SK-N-SH (cell line): ENCODE data around the gene LVRN. TPM values are rescaled to one million over a fixed set of nuclear protein-coding genes. Genes with fewer than 3 reads are reported as not detected.

ENCODE experiments used
- polyA plus RNA-seq, 3 experiments: library from polyadenylated mRNA; depleted of rRNA; stranded (reverse); fragments of >200 nt; gene quantifications; 2 replicates each; pipeline ENCODE4 v1.2.3, GENCODE V29; 2012

LVRN gene
- polyA plus RNA-seq, 1 of the 3 experiments (the other 2 are of a cell fraction) = 0.10 TPM

Other genes starting within 250 kb of the LVRN start
- gene CDO1, start 145.8 kb upstream of the LVRN start, polyA plus RNA-seq (2012; rRNA removed) = 2.9 and 3.1 TPM in 2 replicates
- 29.1 and 39.0 TPM in 2 replicates for gene ATG12, start 120.9 kb upstream of the LVRN start, polyA plus RNA-seq (2012; rRNA removed)
- 21.6 and 26.3 TPM in 2 replicates for gene AP3S1, start 120.5 kb upstream of the LVRN start, polyA plus RNA-seq (2012; rRNA removed)
- not detected in 2 replicates for gene ARL14EPL, start 70.0 kb downstream of the LVRN start, polyA plus RNA-seq (2012; rRNA removed)
- 9.4 and 13.6 TPM in 2 replicates for gene COMMD10, start 122.5 kb downstream of the LVRN start, polyA plus RNA-seq (2012; rRNA removed)